B cell (primary cell): ENCODE measurements around the gene SERF1A. TPM values are rescaled to one million over a fixed set of nuclear protein-coding genes. Genes with fewer than 3 reads are reported as not detected.
"Not testable (repeated sequence)": the region's sequence is repeated elsewhere in the genome, so short reads cannot be mapped to it uniquely, and the experiment has no call there.

Experiments
- ATAC-seq: fragments of 200-7000 bp; cut with Tn5 transposase; one replicate; pipeline ENCODE4 v1.10.0; 2021; ENCODE audit warnings: low read depth, mild to moderate bottlenecking, moderate number of reproducible peaks, moderate library complexity
- CTCF ChIA-PET: fragments of 350-600 bp; sonication (Branson Sonifier 250); formaldehyde crosslinking; loops from one replicate; lab custom pipeline; 2021; ENCODE audit warnings: antibody characterized with exemption, inconsistent platforms; lab: Charles Lee
- POLR2A ChIA-PET: fragments of 350-600 bp; sonication (Branson Sonifier 250); formaldehyde crosslinking; loops from one replicate; lab custom pipeline; 2021; ENCODE audit warnings: antibody characterized with exemption; lab: Charles Lee
- DNase-seq: peaks from one replicate; pipeline ENCODE4 v3.0.0; 2013
- H2AFZ ChIP-seq: 2 replicates; pipeline ENCODE4 v1.6.1; 2012; ENCODE audit warnings: mild to moderate bottlenecking, low read depth, low read length; ENCODE audit not compliant: insufficient read depth, poor library complexity, severe bottlenecking
- H3K27ac ChIP-seq, 2 donors: 1 replicate in 1 of 2; 2 replicates in 1 of 2; pipeline ENCODE4 v1.5.1; 2012 to 2013; ENCODE audit warnings: low read length in 2 of 2, mild to moderate bottlenecking in 2 of 2, moderate library complexity in 1 of 2
- H3K27me3 ChIP-seq, 4 experiments: fragments of 200-600 bp in 1 of 4; sonication (generic) in 1 of 4; replicated peaks in 1 of 4; 1 replicate in 2 of 4; 2 replicates in 2 of 4; pipeline versions ENCODE4 v1.6.1 to v1.7.0; 2013 to 2016; ENCODE audit warnings: low read length in 3 of 4, mild to moderate bottlenecking in 2 of 4, mixed read lengths in 1 of 4, moderate library complexity in 1 of 4; ENCODE audit not compliant: insufficient read depth in 4 of 4, control insufficient read depth in 3 of 4; ENCODE audit errors: control extremely low read depth in 1 of 4
- H3K36me3 ChIP-seq, 2 experiments: replicated peaks in 1 of 2; 1 replicate in 1 of 2; 2 replicates in 1 of 2; pipeline versions ENCODE4 v1.6.1 to v1.7.1; 2013; ENCODE audit warnings: low read length in 1 of 2; ENCODE audit not compliant: insufficient read depth in 2 of 2, control insufficient read depth in 1 of 2; ENCODE audit errors: control extremely low read depth in 1 of 2, extremely low read depth in 1 of 2
- H3K4me1 ChIP-seq, 2 donors: fragments of 200-600 bp in 1 of 2; sonication (generic) in 1 of 2; 1 replicate in 1 of 2; 2 replicates in 1 of 2; pipeline versions ENCODE4 v1.5.1 to v1.6.1; 2013 to 2017; ENCODE audit warnings: low read length in 2 of 2; ENCODE audit not compliant: control insufficient read depth in 2 of 2, insufficient read depth in 2 of 2
- H3K4me2 ChIP-seq: replicated peaks from 2 replicates; pipeline ENCODE3; 2012; ENCODE audit warnings: mild to moderate bottlenecking, low read depth, low read length; ENCODE audit not compliant: poor library complexity, severe bottlenecking
- H3K4me3 ChIP-seq, 5 experiments: fragments of 200-600 bp in 1 of 5; sonication (generic) in 1 of 5; 1 replicate in 3 of 5; 2 replicates in 2 of 5; pipeline versions ENCODE4 v1.5.1 to v1.7.0; 2011 to 2016; ENCODE audit warnings: low read length in 4 of 5, mild to moderate bottlenecking in 4 of 5, low read depth in 2 of 5, control low read depth in 1 of 5, moderate library complexity in 1 of 5; ENCODE audit not compliant: insufficient read depth in 1 of 5; ENCODE audit errors: control extremely low read depth in 1 of 5, extremely low read depth in 1 of 5
- H3K79me2 ChIP-seq: fragments of 200-600 bp; sonication (generic); one replicate; pipeline ENCODE4 v1.6.0; 2016; ENCODE audit warnings: low read length; ENCODE audit not compliant: control insufficient read depth, insufficient read depth
- H3K9ac ChIP-seq: fragments of 200-600 bp; sonication (generic); 2 replicates; pipeline ENCODE4 v1.6.1; 2017; ENCODE audit warnings: mild to moderate bottlenecking, low read length, moderate library complexity
- H3K9me3 ChIP-seq, 3 donors: one replicate each; pipeline versions ENCODE4 v1.6.1 to v1.7.1; 2013; ENCODE audit warnings: low read length in 2 of 3; ENCODE audit not compliant: control insufficient read depth in 2 of 3, insufficient read depth in 1 of 3; ENCODE audit errors: control extremely low read depth in 1 of 3
- H4K20me1 ChIP-seq: 2 replicates; pipeline ENCODE4 v1.6.0; 2012; ENCODE audit warnings: mild to moderate bottlenecking, low read length; ENCODE audit not compliant: insufficient read depth, control insufficient read depth, poor library complexity, severe bottlenecking
- H3K27ac Mint-ChIP-seq: one replicate; pipeline ENCODE4 v1.8.0; 2021; ENCODE audit warnings: mixed read lengths
- H3K27me3 Mint-ChIP-seq: one replicate; pipeline ENCODE4 v1.8.0; 2021; ENCODE audit warnings: mixed read lengths
- H3K4me1 Mint-ChIP-seq: one replicate; pipeline ENCODE4 v1.8.0; 2021; ENCODE audit warnings: mixed read lengths
- H3K4me3 Mint-ChIP-seq: one replicate; pipeline ENCODE4 v1.8.0; 2021; ENCODE audit warnings: mixed read lengths
- H3K9me3 Mint-ChIP-seq: one replicate; pipeline ENCODE4 v1.8.0; 2022; ENCODE audit warnings: mixed read lengths; ENCODE audit not compliant: insufficient read depth
- WGBS: methylation state at CpG from one replicate; pipeline ENCODE4 v1.1.5; 2013; ENCODE audit warnings: missing lambda C conversion rate; ENCODE audit not compliant: insufficient coverage; 5-methylcytosine and 5-hydroxymethylcytosine counted together
- intact Hi-C: fragments of 100-400 bp; cut with micrococcal nuclease; formaldehyde crosslinking; loops from one replicate; pipeline ENCODE4 v1.10.0; 2022
- polyA minus RNA-seq: library from RNA; depleted of rRNA, polyadenylated mRNA; stranded (reverse); fragments of >200 nt; gene quantifications from 2 replicates; pipeline ENCODE4 v1.2.3, GENCODE V29; 2012
- polyA plus RNA-seq: library from polyadenylated mRNA; depleted of rRNA; stranded (reverse); fragments of >200 nt; gene quantifications from 2 replicates; pipeline ENCODE4 v1.2.3, GENCODE V29; 2012
- total RNA-seq, 2 donors: library from RNA; stranded (reverse); fragments of 120-200 nt in 1 of 2; gene quantifications; 1 replicate in 1 of 2; 2 replicates in 1 of 2; pipeline versions ENCODE4 v1.2.3 to v1.2.4, GENCODE V29; 2013 to 2022

Gene SERF1A
- total RNA-seq = 13.2 and 13.9 TPM in 2 replicates
- 6.7 TPM for total RNA-seq (2013)
- polyA plus RNA-seq = 10.3 and 12.2 TPM in 2 replicates
- 6.5 and 10.8 TPM in 2 replicates for polyA minus RNA-seq

DNA sequence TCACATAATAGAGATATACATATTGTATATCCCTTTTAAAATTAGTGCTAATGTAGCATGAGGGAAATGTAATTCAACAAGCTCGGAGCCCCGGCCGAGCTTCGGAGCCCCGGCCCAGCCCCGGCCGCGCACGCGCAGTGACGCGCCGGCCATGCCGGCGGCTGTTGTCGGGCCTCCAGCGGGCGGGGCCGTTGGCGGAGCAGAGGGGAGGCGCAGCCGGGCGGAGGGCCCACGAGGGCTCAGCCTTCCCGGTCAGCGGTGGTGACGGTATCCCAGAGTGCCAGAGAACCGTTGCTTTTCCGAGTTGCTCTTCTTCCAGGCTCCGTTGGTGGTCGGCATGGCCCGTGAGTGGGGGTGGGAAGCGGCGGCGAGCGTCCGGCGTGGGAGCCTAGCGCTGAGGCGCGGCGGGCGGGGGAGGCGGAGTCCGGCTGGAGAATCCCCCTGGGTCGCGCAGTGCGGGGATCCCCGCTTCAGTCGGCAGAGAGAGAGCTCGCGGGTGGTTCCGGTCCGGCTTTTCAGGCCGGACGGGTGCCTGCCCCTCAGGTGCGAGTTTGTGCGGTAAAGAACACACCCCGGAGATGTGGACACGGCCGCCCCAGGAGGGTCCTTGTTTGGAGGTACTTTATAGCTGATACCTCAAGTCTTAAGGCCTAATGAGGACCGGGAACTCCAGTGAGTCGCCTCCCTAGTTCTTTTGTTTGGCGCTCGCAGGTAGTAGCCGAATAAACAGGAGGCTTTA is at the start of gene SERF1A:
SERF1A (plus strand) TSS at position 137 of the 739 bp plus-strand sequence; CDS start at position 338, 201 bp downstream.
- intact Hi-C loops, H3K4me1 Mint-ChIP-seq, H3K4me2 ChIP-seq, H3K27me3 ChIP-seq, H3K4me3 ChIP-seq, H2AFZ ChIP-seq, H3K27me3 Mint-ChIP-seq, CTCF ChIA-PET, H3K9me3 Mint-ChIP-seq, H3K36me3 ChIP-seq, H3K27ac Mint-ChIP-seq, H3K27ac ChIP-seq, DNase-seq, H4K20me1 ChIP-seq, H3K4me1 ChIP-seq, H3K9ac ChIP-seq, H3K9me3 ChIP-seq, H3K4me3 Mint-ChIP-seq, H3K79me2 ChIP-seq, POLR2A ChIA-PET: not testable (repeated sequence)
- ATAC-seq = peak; percentile 92
- WGBS = no CpG with 5 or more reads among the region's 66 CpGs

DNA sequence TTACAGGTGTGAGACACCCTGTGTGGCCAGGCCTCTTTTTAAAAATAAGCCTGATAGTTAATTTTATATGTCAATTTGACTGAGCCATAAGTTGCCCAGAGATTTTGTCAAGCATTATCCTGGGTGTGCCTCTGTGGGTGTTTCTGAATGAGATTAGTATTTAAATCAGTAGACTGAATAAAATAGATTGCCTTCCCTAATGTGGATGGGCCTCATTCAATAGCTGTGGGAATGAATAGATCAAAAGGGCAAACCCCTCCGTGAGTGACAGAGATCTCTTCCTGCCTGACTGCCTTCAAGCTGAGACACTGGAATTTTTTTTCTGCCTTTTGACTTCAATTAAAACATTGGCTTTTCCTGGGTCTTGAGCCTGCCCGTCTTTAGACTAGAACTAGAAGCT is 33.7 kb upstream of the SERF1A start:
- POLR2A ChIA-PET, H3K36me3 ChIP-seq, intact Hi-C loops, H3K4me3 Mint-ChIP-seq, H3K9ac ChIP-seq, H3K4me3 ChIP-seq, DNase-seq, CTCF ChIA-PET, H3K4me1 ChIP-seq, H3K9me3 ChIP-seq, H3K4me2 ChIP-seq, H3K27ac ChIP-seq, H3K4me1 Mint-ChIP-seq, H3K79me2 ChIP-seq, H3K27me3 Mint-ChIP-seq, H3K27ac Mint-ChIP-seq, ATAC-seq, H3K27me3 ChIP-seq, H3K9me3 Mint-ChIP-seq, H2AFZ ChIP-seq, H4K20me1 ChIP-seq: not testable (repeated sequence)
- WGBS = no CpG with 5 or more reads among the region's 2 CpGs

DNA sequence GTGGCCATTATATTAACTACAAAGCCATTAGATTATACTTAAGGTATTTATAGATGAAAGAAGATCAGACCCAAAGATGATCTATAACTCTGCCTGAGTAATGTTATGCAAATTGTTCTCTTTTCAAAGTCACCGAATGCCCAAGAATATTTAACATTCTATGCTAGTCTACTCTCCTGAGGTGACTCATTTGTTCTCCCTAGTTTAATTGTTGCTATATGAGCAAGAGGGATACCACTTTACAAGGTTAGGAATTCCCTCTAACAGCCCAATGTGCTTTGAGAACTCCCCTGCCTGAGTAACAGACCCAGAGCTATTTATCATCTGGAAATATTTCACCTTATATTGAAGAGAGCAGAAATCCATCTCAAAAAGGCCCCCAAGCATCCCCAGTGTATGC is 29.8 kb upstream of the SERF1A start:
- H3K4me1 Mint-ChIP-seq, H3K27me3 ChIP-seq, H4K20me1 ChIP-seq, H3K9ac ChIP-seq, H3K79me2 ChIP-seq, H3K9me3 ChIP-seq, H3K4me3 Mint-ChIP-seq, H3K4me3 ChIP-seq, POLR2A ChIA-PET, intact Hi-C loops, H3K36me3 ChIP-seq, H3K4me2 ChIP-seq, H3K27ac ChIP-seq, ATAC-seq, H3K27ac Mint-ChIP-seq, DNase-seq, H2AFZ ChIP-seq, CTCF ChIA-PET, H3K9me3 Mint-ChIP-seq, H3K27me3 Mint-ChIP-seq, H3K4me1 ChIP-seq: not testable (repeated sequence)
- no CpG with 5 or more reads among the region's 1 CpG for WGBS

DNA sequence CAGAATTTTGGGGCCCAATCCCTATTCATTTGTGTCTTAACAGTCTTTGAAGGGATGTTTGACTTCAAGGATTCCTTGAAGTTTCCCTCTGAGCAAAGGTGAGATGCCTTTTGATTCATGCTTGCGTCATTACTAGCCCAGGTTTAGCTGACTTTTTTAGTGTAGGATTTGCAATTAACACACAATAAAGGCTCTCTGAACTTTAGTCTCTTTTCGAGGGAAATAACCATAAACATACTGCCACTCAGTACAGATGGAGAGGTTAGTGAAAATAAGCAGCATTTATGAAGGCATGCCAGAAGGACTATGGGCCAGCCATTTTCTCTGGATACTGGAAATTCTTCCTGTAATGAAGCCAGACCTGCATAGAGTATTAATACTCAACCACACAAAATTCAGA is 4.4 kb upstream of the SERF1A start:
- H3K4me2 ChIP-seq, POLR2A ChIA-PET, H3K27ac ChIP-seq, H3K9ac ChIP-seq, H3K79me2 ChIP-seq, H2AFZ ChIP-seq, H3K27me3 ChIP-seq, ATAC-seq, H3K4me3 ChIP-seq, CTCF ChIA-PET, H3K9me3 ChIP-seq, H3K27me3 Mint-ChIP-seq, H3K9me3 Mint-ChIP-seq, intact Hi-C loops, H3K27ac Mint-ChIP-seq, DNase-seq, H3K36me3 ChIP-seq, H3K4me3 Mint-ChIP-seq, H4K20me1 ChIP-seq, H3K4me1 Mint-ChIP-seq, H3K4me1 ChIP-seq: not testable (repeated sequence)
- no CpG with 5 or more reads among the region's 2 CpGs for WGBS
